Measurements from ENCODE around the gene TMEM242. TPM values are rescaled to one million over a fixed set of nuclear protein-coding genes. Genes with fewer than 3 reads are reported as not detected.

TMEM242 gene
- total and polyA plus RNA-seq, 2 of the 8 experiments (the other 6 are each of a cell fraction or from before 2014, with no cell fraction given) = 2.4 to 9.0 TPM

DNA sequence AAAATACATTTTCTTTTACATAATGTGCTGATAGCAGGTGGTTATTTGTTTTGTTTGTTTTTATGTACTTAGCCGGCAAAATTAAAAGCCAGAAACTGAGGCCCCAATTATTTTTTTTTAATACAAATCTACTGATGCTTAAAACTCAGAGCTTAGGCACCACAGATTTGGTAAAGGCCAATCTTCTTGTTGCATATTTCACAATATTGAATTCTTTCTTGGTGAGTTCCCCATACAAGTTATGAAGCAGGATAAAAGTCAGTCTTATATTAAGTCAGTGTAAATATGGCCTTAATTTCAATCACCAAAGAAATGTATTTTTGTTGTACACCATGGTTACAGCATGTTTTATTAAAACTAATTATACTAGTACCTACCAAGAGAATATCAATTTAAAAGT, 41.4 kb upstream of the TMEM242 start (continued):
- no peak for TF ChIP-seq NANOG (IDR thresholded peaks at IDR 0.05; ENCODE audit: insufficient read depth, low read depth, low read length, poor library complexity, severe bottlenecking)
- no peak for TF ChIP-seq SP4 (IDR thresholded peaks at IDR 0.05; ENCODE audit: low read length)

Measured in H1 (cell line).